IMR-90 (cell line): ENCODE measurements around the gene TMA7. TPM values are rescaled to one million over a fixed set of nuclear protein-coding genes. Genes with fewer than 3 reads are reported as not detected.
A peak's percentile ranks its signal among the peaks of the same experiment; 100 is the strongest.

Source experiments
- ATAC-seq: fragments of 200-7000 bp; cut with Tn5 transposase; 2 replicates; pipeline ENCODE4 v1.9.1; 2020; ENCODE audit warnings: low read depth, mild to moderate bottlenecking, moderate library complexity
- BruUV-seq: library from RNA; stranded (reverse); fragments of 400-500 nt; replicated peaks from 2 replicates; lab custom pipeline; 2021; lab: Mats Ljungman, UMichigan
- CTCF ChIA-PET: fragments of 300-600 bp; formaldehyde crosslinking; extraction: SDS; loops from one replicate; lab custom pipeline; 2021; ENCODE audit warnings: antibody characterized with exemption; lab: Yijun Ruan, JAX
- POLR2A ChIA-PET: fragments of 300-600 bp; sonication (Branson Sonifier 250); formaldehyde crosslinking; loops from one replicate; lab custom pipeline; 2022; ENCODE audit warnings: antibody characterized with exemption; ENCODE audit not compliant: unreplicated experiment; lab: Charles Lee
- DNase-seq: peaks from one replicate; pipeline ENCODE4 v3.0.0; 2013
- H2AFZ ChIP-seq: replicated peaks from 2 replicates; pipeline ENCODE3; 2013; ENCODE audit warnings: low read length, mild to moderate bottlenecking; ENCODE audit not compliant: poor library complexity
- H2AK5ac ChIP-seq: 2 replicates; pipeline ENCODE4 v1.6.1; 2013; ENCODE audit warnings: low read depth, low read length, inconsistent platforms
- H2AK9ac ChIP-seq: replicated peaks from 2 replicates; pipeline ENCODE3; 2013; ENCODE audit warnings: mild to moderate bottlenecking, low read depth, low read length, moderate library complexity; ENCODE audit not compliant: poor library complexity
- H2BK120ac ChIP-seq: 2 replicates; pipeline ENCODE4 v1.6.1; 2013; ENCODE audit warnings: low read depth, low read length, inconsistent platforms
- H2BK15ac ChIP-seq: 3 replicates; pipeline ENCODE4 v1.6.1; 2013; ENCODE audit warnings: low read depth, low read length, inconsistent platforms
- H2BK20ac ChIP-seq: 2 replicates; pipeline ENCODE4 v1.6.1; 2013; ENCODE audit warnings: low read depth, mild to moderate bottlenecking, inconsistent platforms, low read length, moderate library complexity
- H2BK5ac ChIP-seq: 2 replicates; pipeline ENCODE4 v1.6.1; 2013; ENCODE audit warnings: mild to moderate bottlenecking, low read depth, low read length, inconsistent platforms; ENCODE audit not compliant: poor library complexity, severe bottlenecking
- H3K14ac ChIP-seq: replicated peaks from 2 replicates; pipeline ENCODE4 v1.6.1; 2013; ENCODE audit warnings: low read depth, low read length, inconsistent platforms
- H3K18ac ChIP-seq: 2 replicates; pipeline ENCODE4 v1.6.1; 2013; ENCODE audit warnings: low read depth, low read length, control low read depth
- H3K23ac ChIP-seq: 2 replicates; pipeline ENCODE4 v1.6.1; 2013; ENCODE audit warnings: low read depth, low read length, inconsistent platforms
- H3K27ac ChIP-seq: 2 replicates; pipeline ENCODE4 v1.5.1; 2013; ENCODE audit warnings: mild to moderate bottlenecking, control low read depth, low read length; ENCODE audit not compliant: insufficient read depth
- H3K27me3 ChIP-seq: 2 replicates; pipeline ENCODE4 v1.6.1; 2013; ENCODE audit warnings: low read length; ENCODE audit not compliant: control insufficient read depth, insufficient read depth
- H3K36me3 ChIP-seq: 2 replicates; pipeline ENCODE4 v1.6.1; 2013; ENCODE audit warnings: low read length, mixed read lengths; ENCODE audit not compliant: control insufficient read depth, insufficient read depth
- H3K4ac ChIP-seq: 2 replicates; pipeline ENCODE4 v1.6.1; 2013; ENCODE audit warnings: low read depth, low read length, inconsistent platforms
- H3K4me1 ChIP-seq: 2 replicates; pipeline ENCODE4 v1.6.1; 2013; ENCODE audit warnings: low read length, mixed read lengths; ENCODE audit not compliant: control insufficient read depth, insufficient read depth
- H3K4me2 ChIP-seq: 2 replicates; pipeline ENCODE4 v1.6.1; 2013; ENCODE audit warnings: low read depth, mild to moderate bottlenecking, control low read depth, low read length, moderate library complexity
- H3K4me3 ChIP-seq: 2 replicates; pipeline ENCODE4 v1.5.1; 2013; ENCODE audit warnings: low read depth, mild to moderate bottlenecking, control low read depth, low read length, moderate library complexity; ENCODE audit not compliant: insufficient read depth
- H3K56ac ChIP-seq: 2 replicates; pipeline ENCODE4 v1.6.1; 2013; ENCODE audit warnings: low read length, inconsistent platforms; ENCODE audit not compliant: insufficient read depth; ENCODE audit errors: extremely low read depth
- H3K79me1 ChIP-seq, 2 experiments: 2 replicates each; pipeline ENCODE4 v1.6.1; 2013; ENCODE audit warnings: low read length in 2 of 2, inconsistent platforms in 1 of 2, low read depth in 1 of 2
- H3K9ac ChIP-seq: 2 replicates; pipeline ENCODE4 v1.6.1; 2013; ENCODE audit warnings: low read depth, low read length, control low read depth
- H3K9me1 ChIP-seq: 2 replicates; pipeline ENCODE4 v1.6.1; 2013; ENCODE audit warnings: low read length, inconsistent platforms; ENCODE audit not compliant: insufficient read depth
- H3K9me3 ChIP-seq: 2 replicates; pipeline ENCODE4 v1.6.1; 2013; ENCODE audit warnings: low read length; ENCODE audit not compliant: control insufficient read depth, insufficient read depth
- H4K20me1 ChIP-seq: 2 replicates; pipeline ENCODE4 v1.6.1; 2013; ENCODE audit warnings: low read length, inconsistent platforms; ENCODE audit not compliant: insufficient read depth
- H4K5ac ChIP-seq: 2 replicates; pipeline ENCODE4 v1.6.1; 2013; ENCODE audit warnings: mild to moderate bottlenecking, low read depth, low read length, control low read depth
- H4K8ac ChIP-seq, 2 experiments: 2 replicates each; pipeline ENCODE4 v1.6.1; 2013; ENCODE audit warnings: low read depth in 2 of 2, low read length in 2 of 2, control low read depth in 1 of 2, inconsistent platforms in 1 of 2
- H4K91ac ChIP-seq: 2 replicates; pipeline ENCODE4 v1.6.1; 2013; ENCODE audit warnings: low read depth, low read length, inconsistent platforms; ENCODE audit not compliant: insufficient read depth
- BHLHE40 ChIP-seq: fragments of 150-350 bp; IDR thresholded peaks from 2 replicates; pipeline ENCODE4 v1.6.1; 2016; ENCODE audit warnings: mild to moderate bottlenecking, low read depth, low read length
- CEBPB ChIP-seq: IDR thresholded peaks from 2 replicates; pipeline ENCODE4 v1.6.1; 2012; ENCODE audit warnings: low read depth, low read length, improper control_type of control experiment
- CHD1 ChIP-seq: IDR thresholded peaks from 2 replicates; pipeline ENCODE4 v1.6.1; 2012; ENCODE audit warnings: low read depth, low read length, improper control_type of control experiment
- CTCF ChIP-seq: conservative IDR thresholded peaks from 2 replicates; pipeline ENCODE4 v1.5.1; 2012; ENCODE audit warnings: mild to moderate bottlenecking, low read depth, low read length, improper control_type of control experiment
- ELK1 ChIP-seq: fragments of 150-350 bp; IDR thresholded peaks from 2 replicates; pipeline ENCODE4 v1.6.1; 2016; ENCODE audit warnings: low read depth, mild to moderate bottlenecking, low read length, moderate library complexity, borderline replicate concordance
- FOS ChIP-seq: fragments of 150-350 bp; IDR thresholded peaks from 2 replicates; pipeline ENCODE4 v1.6.1; 2016; ENCODE audit warnings: low read depth, low read length
- MAZ ChIP-seq: IDR thresholded peaks from 2 replicates; pipeline ENCODE4 v1.6.1; 2012; ENCODE audit warnings: low read depth, mild to moderate bottlenecking, low read length, improper control_type of control experiment, moderate library complexity, borderline replicate concordance
- POLR2A ChIP-seq: IDR thresholded peaks from 2 replicates; pipeline ENCODE4 v1.6.1; 2012; ENCODE audit warnings: mild to moderate bottlenecking, low read depth, low read length
- RAD21 ChIP-seq: IDR thresholded peaks from 2 replicates; pipeline ENCODE4 v1.6.1; 2012; ENCODE audit warnings: low read length, improper control_type of control experiment
- RCOR1 ChIP-seq: IDR thresholded peaks from 2 replicates; pipeline ENCODE4 v1.6.1; 2012; ENCODE audit warnings: mild to moderate bottlenecking, low read length, improper control_type of control experiment; ENCODE audit not compliant: insufficient replicate concordance
- RFX5 ChIP-seq: IDR thresholded peaks from 2 replicates; pipeline ENCODE4 v1.8.0; 2012; ENCODE audit warnings: low read depth, mild to moderate bottlenecking, low read length, moderate library complexity
- SMC3 ChIP-seq: fragments of 150-350 bp; IDR thresholded peaks from 2 replicates; pipeline ENCODE4 v1.6.1; 2016; ENCODE audit warnings: low read depth, mild to moderate bottlenecking, antibody characterized with exemption, low read length, moderate library complexity
- USF2 ChIP-seq: fragments of 150-350 bp; IDR thresholded peaks from 2 replicates; pipeline ENCODE4 v1.6.1; 2017; ENCODE audit warnings: mild to moderate bottlenecking, antibody characterized with exemption, low read length, low read depth
- WGBS, 2 experiments: methylation state at CpG; one replicate each; pipeline versions ENCODE4 v1.1.5 to v1.1.7; 2013; ENCODE audit warnings: missing lambda C conversion rate in 2 of 2; ENCODE audit not compliant: insufficient read length in 1 of 2; ENCODE audit errors: extremely low coverage in 2 of 2; 5-methylcytosine and 5-hydroxymethylcytosine counted together
- dilution Hi-C: fragments of 300-500 bp; cut with HindIII; formaldehyde crosslinking; loops from one replicate; pipeline ENCODE4 v1.14.3; 2018; ENCODE audit warnings: low sequenced_read_pairs; ENCODE audit not compliant: unreplicated experiment
- in situ Hi-C: fragments of 300-500 bp; cut with MboI; formaldehyde crosslinking; loops from 3 replicates; pipeline ENCODE4 v1.14.3; 2019; ENCODE audit warnings: low sequenced_read_pairs, inconsistent platforms, mixed read lengths
- intact Hi-C: fragments of 100-400 bp; cut with micrococcal nuclease; formaldehyde crosslinking; loops from 2 replicates; pipeline ENCODE4 v1.10.0; 2022
- polyA plus RNA-seq, 3 experiments: library from polyadenylated mRNA; depleted of rRNA; stranded (reverse); fragments of >200 nt; gene quantifications; 2 replicates each; pipeline ENCODE4 v1.2.3, GENCODE V29; 2012; ENCODE audit warnings: low replicate concordance in 1 of 3
- total RNA-seq: library from RNA; depleted of rRNA; stranded (reverse); fragments of >200 nt; gene quantifications from 2 replicates; pipeline ENCODE4 v1.2.3, GENCODE V29; 2012

Gene TMA7
- total and polyA plus RNA-seq, 2 of the 4 experiments (the other 2 are of a cell fraction) = 81.9 to 240 TPM

GRCh38 chr3:48465237-48465530, 25.1 kb downstream of the TMA7 start:
- no peak for DNase-seq
- H4K91ac ChIP-seq = peak overlapping the region; percentile 25; the same call in 1 of the 2 replicates
- in situ Hi-C loops (loop anchor here (5.0 to 10.0 kb wide), 2 partner anchors 92 to 200 kb away; partner anchors contain the start of genes CELSR3 and PFKFB4), intact Hi-C loops (loop anchor here (1.0 to 5.0 kb wide), 3 partner anchors 83 to 222 kb away; partner anchors contain the start of genes NCKIPSD and SLC26A6), dilution Hi-C loops (no loop called here)
- peak overlapping the region; percentile 42 for H3K27ac ChIP-seq
- no peaks in the 10 kb centered on the region; the same call in 1 of the 2 replicates for H4K20me1 ChIP-seq
- H2BK15ac ChIP-seq = no peak overlapping the region
- peaks cover 19% of the 10 kb centered on the region for H3K4me1 ChIP-seq
- H2AK9ac ChIP-seq = peak overlapping the region; percentile 100
- TF ChIP-seq SMC3 (no peak), BHLHE40 (no peak), CHD1 (no peak), RCOR1 (no peak), FOS (no peak), RAD21 (no peak), USF2 (no peak), MAZ (no peak), CTCF (no peak), POLR2A (no peak), ELK1 (no peak), CEBPB (no peak), RFX5 (no peak)
- H2BK120ac ChIP-seq = peak overlapping the region; percentile 8; the same call in 1 of the 2 replicates
- no peak overlapping the region for H3K14ac ChIP-seq
- CTCF ChIA-PET = no interaction called here
- peak overlapping the region; percentile 3; the same call in 1 of the 2 replicates for H3K9ac ChIP-seq
- H3K9me3 ChIP-seq = no peaks in the 10 kb centered on the region
- no peak overlapping the region for H3K18ac ChIP-seq
- H4K5ac ChIP-seq = peak overlapping the region; percentile 18; the same call in 1 of the 2 replicates
- peaks cover 45% of the 10 kb centered on the region for H3K36me3 ChIP-seq
- H3K4me3 ChIP-seq = no peak overlapping the region
- POLR2A ChIA-PET = no interaction called here
- peak overlapping the region; percentile 44 for H2AK5ac ChIP-seq
- BruUV-seq = no TSS peak
- no peaks in the 10 kb centered on the region for H3K27me3 ChIP-seq
- peaks cover 8% of the 10 kb centered on the region; the same call in 1 of the 2 replicates for H3K9me1 ChIP-seq
- no peak overlapping the region for H3K56ac ChIP-seq
- no peak for ATAC-seq
- H2BK20ac ChIP-seq = no peak overlapping the region
- H3K23ac ChIP-seq = no peak overlapping the region
- H2AFZ ChIP-seq = peak overlapping the region; percentile 93
- H4K8ac ChIP-seq = peak overlapping the region in 1 of 2 experiments; percentile 69; a peak in 1 of 4 replicates
- H3K79me1 ChIP-seq = peaks cover 0 to 41% of the 10 kb centered on the region in 2 experiments; a peak in 3 of 4 replicates
- peak overlapping the region; percentile 27 for H2BK5ac ChIP-seq
- WGBS, 2 experiments = 60% methylated on average over 1 of the region's 7 CpGs; no CpG with 5 or more reads in 1 of the 2 experiments
- peak overlapping the region; percentile 6; the same call in 1 of the 2 replicates for H3K4me2 ChIP-seq
- peak overlapping the region; percentile 46 for H3K4ac ChIP-seq
